Astrocyte of the hippocampus (primary cell): ENCODE data around the gene ARHGAP10.
"Not testable (repeated sequence)": the region's sequence is repeated elsewhere in the genome, so short reads cannot be mapped to it uniquely, and the experiment has no call there.

Experiments used
- DNase-seq: peaks from one replicate; pipeline ENCODE4 v3.0.0; 2011; ENCODE audit warnings: low read depth, low spot score

ARHGAP10 gene

DNA sequence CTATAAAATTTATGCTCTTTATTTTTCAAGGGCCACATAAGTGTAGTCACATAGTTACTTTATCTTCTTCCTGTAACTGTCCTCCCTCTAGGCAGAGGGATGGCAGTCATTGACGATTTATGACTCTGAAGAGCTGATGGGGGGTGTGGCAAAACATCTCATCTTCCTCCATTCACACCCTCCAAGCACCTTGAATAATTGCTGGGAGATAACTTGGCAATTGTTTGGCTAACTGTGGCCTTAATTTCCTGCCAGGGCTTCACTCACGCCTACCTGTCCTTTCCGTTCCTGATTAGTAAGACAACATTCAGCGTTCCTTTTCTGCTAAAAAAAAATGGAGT lies 329.2 kb downstream of the ARHGAP10 start:
- no peak for DNase-seq

DNA sequence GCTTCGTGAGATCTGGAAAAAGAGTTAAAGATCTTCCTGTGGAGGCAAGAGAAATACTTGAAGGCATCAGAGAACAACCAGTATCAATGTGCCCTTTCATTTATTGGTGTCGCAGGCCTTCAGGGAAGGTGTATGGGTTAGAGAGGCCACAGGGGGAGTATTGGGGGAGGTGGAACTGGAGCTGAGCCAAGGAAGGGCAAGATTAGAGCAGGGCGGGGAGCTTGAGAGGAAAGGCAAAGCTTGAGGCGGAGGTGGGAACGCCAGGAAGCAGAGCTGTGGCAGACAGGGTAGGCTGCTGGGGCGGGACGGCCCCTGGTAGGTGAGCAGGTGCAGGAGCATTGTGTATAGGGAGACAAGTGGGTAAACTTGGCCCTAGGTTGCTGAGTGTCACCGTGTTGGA lies 329.9 kb downstream of the ARHGAP10 start:
- no peak for DNase-seq

DNA sequence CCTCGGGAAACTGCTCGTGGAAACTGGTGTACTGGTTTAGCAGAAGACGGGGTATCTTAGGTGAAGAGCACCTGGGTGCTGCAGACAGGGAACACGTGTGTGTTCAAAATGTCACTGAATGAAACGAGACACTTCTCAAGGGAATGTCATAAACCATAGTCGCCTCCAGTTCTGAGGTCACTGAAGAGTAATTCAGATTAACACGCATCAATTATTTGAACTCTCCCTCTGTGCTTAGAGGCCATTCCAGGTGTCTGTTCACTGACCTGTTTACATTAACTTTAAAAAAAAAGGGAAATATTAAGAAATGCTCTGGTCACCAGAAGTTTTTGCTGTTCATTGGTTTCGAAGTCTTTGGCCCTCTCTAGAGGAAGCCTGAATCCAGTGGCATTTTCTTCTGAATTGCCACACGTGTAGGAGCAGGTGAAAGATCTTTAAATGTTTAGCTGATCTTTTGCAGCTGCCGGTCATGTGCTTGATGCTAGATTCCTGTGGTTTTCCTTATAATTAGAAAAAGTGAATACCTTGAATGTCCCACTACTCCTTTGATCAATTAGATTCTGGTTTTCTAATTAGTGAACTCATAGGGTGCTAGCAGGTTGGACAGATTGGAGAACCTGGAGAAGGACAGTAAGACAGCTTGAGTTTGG lies 330.5 kb downstream of the ARHGAP10 start:
- DNase-seq, result no peak

DNA sequence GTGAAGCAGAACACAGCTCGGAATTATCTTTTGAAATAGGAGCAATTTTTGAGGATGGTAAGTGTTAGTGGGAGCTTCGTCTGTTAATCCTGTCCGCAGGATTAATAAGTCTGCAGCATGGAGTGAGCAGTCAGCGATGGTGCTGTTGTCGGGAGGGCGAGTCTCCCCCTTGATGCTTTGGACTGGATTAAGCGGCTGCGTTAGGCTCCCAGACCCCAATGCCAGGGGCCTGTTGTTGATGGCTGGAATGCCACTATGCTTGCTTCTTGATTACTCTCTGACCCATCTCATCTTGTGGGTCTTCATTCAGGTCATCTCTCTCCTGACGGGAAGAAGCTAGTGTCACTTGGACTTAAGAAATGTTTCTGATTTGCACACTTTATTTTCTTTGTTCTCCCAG lies 332.6 kb downstream of the ARHGAP10 start:
- no peak for DNase-seq

DNA sequence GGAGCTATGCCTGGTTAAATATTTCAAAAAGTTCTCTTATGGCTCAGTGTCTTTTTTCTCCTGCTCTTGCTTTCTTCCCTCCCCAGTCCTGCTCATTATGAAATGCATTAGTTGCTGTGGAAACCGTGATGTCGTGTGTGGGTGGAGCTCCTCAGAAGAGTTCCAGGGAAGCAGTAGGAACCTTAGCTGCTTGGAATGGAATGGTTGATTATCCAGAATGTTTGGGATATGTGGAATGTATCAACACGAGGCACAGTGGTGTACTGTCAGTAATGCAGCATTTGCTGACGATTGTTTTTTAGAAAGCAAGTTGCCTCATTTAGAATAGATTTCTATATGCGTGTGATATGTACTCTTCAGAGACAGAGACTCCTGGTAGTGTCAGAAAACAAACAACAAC lies 333.2 kb downstream of the ARHGAP10 start:
- DNase-seq, result peak; percentile 68

DNA sequence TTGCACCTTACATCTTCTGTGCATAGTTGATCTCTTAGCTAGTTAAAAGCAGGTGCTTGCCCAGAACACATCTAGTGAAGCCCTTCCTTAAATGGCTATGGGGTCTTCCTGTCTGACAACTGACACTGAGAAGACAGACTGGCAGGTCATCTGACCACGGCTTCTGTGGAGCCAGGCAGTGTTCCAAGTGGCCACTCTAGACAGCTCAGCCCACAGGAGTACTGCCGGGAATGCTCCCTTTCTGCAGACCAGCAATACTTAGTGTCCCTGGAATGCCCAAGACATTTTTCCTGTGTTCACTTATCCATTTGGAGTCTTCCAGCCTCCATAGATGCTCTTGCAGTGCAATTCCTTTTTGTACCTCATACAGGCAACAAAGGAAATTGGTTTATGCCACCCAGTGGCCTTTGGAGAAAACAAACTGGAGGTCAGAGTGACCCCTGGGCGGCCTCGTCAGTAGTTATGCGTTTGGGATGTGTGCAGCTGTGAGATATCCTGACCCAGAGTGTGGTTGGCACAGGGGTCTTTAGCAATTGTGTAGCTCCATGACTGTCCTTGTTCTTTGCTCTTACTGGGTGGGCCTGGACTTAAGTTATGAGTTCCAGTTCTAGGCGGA lies 335.5 kb downstream of the ARHGAP10 start:
- peak; percentile 54 for DNase-seq

DNA sequence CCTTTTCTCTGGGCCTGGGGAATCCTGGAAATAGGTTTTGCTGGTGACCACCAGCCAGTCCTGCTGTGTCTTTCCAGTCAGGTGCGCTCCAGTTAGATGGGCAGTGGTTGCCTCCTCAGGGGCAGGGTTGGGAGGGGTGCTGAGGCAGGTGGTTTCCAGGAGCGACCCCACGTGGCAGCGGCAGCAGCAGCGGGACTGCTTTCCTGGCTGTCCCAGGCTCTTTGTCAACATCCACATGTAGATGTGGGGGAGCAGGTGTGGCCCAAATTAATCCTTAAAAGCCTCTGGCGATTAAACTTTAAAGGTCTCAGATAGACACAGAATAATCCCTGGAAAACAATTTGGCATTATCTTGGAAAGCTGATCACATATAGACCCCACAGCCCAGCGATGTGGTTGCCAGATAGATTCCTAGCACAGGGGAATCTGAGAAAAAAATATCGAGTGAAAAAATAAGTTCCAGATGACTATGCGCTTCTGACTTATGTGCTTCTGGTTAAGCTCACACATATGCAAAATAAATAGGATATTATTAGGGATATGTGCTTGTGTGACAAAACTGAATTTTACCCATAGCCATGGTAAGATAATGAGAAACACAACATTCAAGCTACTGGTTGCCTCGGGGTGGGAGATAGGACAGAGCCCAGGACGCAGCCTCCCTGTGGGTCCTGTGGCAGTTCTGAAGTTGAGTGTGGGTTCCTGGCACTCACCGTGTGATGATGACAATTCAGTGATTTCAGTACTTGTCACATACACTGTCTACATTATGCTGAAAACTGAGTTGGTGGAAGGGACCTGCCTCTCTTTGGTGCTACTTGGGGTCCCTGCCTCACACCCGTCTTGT lies 336.4 kb downstream of the ARHGAP10 start:
- no peak for DNase-seq

DNA sequence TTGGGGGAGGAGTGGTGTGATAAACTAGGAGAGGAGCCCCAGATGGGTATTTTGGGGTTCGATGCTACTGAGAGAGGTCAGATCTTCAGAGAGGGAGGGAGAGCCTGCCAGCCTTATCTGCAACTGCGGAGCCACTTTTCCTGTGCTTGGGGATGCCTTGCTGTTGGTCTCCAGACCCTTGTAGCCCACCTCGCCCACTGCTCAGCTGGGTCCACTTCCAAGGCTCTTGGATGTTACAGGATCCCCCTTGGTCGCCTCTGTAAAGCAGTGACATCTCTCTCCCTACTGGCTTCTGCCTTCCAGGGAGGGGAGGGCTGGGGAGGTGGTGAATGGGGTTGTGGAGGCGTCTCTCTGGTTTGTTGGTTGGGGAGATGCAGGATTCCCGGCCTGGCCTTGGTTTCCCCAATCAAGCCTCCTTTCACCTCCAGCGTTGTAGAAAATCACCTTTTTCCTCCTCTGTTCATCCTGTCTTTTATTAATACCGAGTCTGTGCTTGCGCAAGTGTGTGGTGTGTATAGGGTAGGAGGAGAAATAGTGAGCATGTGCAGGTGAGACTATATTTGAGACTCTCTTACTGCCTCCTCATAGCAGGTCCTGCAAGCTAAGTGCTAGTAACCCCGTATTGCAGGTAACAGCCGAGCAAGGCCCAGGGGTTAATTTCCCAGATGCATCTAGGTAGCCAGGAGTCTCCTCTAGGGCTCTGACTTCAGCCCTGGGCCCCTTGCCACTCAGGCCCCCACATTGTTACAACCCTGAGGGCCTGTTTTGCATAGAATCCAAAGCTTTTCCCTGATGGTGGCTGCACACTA lies 337.4 kb downstream of the ARHGAP10 start:
- DNase-seq, result no peak

DNA sequence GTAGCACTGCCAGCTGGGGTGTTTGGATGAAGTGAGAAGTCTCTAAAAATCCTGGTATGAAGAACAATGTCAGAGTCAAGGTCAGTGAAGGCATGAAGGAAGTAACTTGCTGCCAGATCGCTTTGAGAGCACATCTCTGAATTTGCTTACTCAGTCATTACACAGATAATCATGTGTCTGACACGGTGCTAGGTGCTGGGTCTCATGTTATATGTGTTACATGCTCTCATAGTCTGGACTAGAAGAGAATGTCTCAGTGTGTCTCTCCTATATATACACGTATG lies 337.9 kb downstream of the ARHGAP10 start:
- no peak for DNase-seq

DNA sequence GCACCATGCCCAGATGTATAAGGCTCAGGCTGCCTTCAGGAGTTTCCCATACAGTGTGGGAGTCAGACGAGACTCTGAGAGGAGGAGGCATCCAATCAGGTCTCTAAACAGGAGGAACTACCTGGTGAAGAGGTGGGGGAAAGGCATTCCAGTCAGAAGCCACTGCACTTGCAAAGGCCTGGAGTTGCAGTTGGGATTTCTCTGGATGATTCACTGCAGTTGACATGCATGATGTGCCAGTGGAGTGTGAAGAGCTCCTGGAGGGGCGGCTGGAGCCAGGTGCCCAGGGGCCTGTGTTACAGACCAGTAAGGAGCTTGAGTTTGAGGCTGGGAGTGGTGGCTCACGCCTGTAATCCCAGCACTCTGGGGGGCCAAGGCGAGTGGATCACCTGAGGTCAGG lies 339.1 kb downstream of the ARHGAP10 start:
- peak; percentile 27 for DNase-seq

DNA sequence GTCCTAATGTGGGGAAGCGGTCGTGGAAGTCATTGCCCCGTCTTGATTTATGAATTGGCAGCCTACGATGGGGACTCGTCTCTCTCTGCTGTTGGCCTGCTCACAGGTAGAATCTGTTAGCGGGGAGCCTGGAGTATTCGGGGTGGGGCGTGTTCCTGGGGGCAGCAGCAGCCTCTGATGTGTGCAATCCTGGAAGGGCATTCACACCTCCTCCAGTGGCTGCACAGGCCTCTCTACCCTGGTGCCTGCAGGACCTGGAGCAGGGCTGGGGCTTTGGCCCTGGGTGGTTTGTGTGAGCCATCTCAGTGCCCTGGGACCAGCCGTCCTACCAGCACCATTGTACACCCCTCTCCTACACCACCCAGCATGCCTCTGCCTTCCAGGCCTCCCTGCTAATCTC lies 340.9 kb downstream of the ARHGAP10 start:
- DNase-seq, result no peak

DNA sequence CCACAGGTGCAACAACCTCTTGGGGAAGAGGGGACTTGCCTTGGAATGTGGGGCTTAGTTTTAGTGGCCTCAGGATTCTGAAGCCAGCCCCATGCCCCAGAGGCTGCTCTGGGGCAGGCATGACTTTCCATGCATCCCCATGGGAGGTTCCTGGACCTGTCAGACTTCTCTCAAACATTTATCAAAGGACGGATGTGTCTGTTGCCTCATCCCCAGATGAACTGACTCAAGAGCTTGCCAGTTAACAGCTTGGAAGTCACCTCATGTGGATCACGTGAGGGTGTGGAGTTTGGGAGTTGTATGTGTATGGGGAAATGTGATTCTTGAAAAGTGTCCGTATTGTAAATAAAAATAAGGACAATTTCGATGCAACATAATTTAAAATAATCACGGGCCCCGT lies 341.5 kb downstream of the ARHGAP10 start:
- no peak for DNase-seq

DNA sequence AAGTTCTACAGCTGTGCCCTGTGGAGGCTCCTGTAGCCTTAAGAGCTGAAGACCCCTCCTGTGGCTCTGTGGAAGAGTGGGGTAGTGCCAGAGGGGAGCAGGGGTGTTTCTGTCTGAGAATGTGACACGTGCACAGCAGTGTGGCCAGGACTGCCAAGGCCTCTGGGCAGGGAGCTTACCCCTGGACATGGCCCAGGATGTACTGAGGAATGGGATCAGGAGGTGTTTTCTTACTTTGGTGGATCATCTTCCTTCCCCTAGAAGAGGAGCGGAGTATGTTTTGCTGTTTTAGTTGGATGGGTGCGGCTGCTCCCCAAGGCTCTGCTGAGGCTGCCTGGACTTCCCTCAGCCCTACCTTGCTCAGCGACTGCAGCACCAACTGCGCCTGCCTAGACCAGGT lies 342.6 kb downstream of the ARHGAP10 start:
- DNase-seq, result no peak

DNA sequence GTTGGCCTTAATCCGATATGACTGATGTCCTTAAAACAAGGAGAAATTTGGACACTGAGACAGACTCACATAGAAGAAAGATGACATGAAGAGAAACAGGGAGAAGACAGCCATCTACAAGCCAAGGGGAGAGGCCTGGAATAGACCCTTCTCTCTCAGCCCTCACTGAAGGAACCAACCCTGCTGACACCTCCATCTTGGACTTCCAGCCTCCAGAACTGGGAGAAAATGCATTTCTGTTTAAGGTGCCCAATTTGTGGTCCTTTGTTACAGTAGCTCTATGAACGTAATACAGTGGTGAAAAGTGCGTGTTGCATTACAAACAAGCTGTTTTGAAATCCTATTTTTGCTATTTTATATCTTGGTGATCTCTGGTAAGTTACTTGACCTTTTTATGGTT lies 343.6 kb downstream of the ARHGAP10 start:
- DNase-seq, result no peak

DNA sequence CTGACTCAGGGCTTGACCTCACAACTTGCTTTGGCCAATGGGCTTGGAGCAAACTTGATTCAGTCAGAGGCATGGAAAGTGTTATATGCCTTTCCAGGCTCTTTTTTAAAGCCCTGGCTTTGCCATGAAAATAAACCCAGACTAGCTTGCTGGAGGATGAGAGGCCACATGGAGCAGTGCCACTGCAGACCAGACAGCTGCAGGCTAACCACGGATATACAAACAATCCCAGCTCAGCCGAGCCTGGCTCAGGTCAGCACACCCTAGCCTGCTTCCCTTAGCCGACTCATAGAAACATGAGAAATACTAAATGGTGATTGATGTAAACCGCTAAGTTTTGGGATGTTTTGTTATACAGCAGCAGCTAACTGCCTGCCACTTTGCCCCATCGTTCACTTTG lies 345.1 kb downstream of the ARHGAP10 start:
- no peak for DNase-seq

DNA sequence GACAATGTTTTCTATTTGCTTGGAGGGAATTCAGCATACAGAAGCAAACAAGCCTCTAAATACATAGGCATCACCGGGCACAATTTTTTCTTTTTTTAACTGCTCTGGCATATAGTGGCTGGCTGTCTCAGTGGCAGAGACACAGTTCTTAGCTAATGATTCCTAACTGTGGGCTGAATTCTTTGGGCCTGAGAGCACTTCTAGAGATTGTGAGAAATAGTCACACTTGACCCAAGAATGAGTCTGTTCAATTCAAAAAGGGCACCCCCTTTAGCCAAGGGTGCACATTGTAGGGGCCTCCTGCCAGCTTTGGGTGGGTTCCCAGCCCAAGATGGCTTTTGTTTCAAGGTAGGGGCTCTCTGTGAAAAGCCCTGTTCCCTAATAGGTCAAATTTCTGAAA lies 345.7 kb downstream of the ARHGAP10 start:
- DNase-seq, result no peak

DNA sequence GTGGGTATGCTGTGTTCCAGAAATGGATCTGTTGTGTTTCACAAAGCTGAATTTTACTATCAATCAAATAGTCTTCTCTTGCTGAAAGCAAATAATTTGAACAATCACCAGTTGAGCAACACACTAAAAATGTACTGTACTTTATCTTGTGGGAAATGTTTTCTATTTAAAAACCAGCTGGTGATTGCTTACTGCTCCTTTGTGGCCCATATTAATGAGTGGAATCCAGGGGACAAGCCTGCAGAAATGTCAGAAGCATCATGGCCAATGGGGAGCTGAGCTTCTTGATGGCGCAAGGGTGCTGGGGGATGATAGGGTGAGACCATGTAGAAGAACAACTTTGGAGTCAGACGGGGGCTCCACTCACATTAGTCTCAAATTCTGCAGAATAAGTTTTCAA lies 346.2 kb downstream of the ARHGAP10 start:
- DNase-seq, result no peak

DNA sequence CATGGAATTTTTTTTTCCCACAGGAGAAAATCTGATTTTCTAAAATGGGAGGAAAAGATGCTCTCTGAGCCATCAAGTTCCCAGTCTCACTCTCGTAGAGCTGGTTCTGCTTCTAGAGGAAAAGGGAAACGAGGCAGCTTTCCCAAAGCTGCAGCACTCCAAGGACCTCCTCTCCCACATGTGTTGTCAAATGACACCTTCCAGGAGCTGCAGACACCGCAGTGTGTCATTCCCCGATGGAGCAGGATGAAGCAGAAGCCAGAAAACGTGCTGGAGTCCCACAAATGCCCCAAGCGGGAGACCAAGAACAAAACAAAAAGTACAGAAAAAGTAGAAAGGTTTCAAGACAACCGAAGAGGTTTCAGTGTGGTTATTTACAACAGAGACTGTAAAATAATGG lies 348.1 kb downstream of the ARHGAP10 start:
- no peak for DNase-seq

DNA sequence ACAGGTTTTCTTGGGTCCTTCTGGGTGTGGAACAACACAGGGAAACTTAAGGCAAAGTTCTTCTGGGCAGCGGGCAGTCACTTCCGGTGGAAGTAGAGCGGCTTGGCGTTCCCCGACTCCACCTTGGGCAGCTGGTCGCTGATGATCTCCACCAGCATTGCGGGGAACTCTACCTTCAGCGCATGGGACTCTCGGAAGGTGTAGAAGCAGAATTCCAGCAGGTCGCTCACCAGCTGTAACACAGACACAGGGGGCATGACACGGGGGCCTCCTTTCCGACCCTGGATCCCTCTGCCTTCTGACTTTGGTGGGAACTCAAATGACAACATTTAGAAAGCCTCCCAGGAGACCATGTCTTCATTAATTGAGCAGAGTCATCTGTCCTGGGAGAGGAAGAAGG lies 349.4 kb downstream of the ARHGAP10 start:
- no peak for DNase-seq

DNA sequence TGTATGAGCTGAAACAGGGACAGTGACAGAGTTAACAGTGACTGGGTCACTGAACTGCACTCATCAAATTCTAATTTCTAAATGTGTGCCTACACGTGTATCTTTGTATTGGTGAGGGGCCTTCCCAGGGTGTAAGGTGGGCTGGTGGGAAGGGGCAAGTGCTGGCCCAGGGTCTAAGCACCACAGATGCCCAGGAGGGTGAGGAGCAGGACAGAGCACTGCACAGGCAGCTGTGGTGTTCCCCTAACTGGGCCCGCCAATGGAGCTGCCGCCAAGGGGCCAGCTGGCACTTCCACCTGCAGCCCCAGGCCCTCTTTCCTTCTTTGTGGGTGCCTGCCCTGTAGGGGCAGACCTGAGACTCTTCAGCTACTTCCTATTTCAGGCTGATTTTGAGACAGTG lies 349.9 kb downstream of the ARHGAP10 start:
- no peak for DNase-seq

DNA sequence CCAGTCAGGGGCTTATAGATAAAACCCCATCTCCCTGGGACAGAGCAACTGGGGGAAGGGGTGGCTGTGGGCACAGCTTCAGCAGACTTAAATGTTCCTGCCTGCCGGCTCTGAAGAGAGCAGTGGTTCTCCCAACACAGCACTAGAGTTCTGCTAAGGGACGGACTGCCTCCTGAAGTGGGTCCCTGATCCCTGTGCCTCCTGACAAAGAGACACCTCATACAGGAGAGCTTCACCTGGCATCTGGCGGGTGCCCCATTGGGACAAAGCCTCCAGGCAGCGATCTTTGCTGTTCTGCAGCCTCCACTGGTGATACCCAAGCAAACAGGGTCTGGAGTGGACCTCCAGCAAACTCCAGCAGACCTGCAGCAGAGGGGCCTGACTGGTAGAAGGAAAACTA lies 351.2 kb downstream of the ARHGAP10 start:
- not testable (repeated sequence) for DNase-seq

DNA sequence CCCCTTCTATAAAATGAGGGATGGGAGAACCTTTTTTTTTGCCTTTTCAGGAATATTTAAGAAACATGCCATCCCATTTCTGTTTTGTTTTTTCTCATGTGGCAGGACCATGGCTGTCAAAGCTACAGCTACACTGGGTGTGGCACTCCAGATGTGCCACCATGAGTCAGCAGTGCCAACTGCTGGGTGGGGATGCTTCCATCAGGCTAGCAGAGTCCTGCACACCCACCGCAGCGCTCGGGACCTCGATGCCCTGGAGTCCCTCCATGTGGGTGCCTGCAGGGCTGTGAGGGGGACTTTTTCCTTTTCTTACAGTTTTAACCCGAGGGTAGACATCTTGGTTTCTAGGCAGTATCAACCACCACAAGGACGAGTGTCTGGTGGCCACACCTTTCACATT lies 357.7 kb downstream of the ARHGAP10 start:
- no peak for DNase-seq
